ENCODE results near the gene PLA2R1. TPM values are rescaled to one million over a fixed set of nuclear protein-coding genes. Genes with fewer than 3 reads are reported as not detected.

The PLA2R1 gene
- total RNA-seq, 4 donors from 2014 or later, result 11.6 to 49.2 (median 30.5) TPM

GRCh38 chr2:159959136-159959535, 103.3 kb downstream of the PLA2R1 start:
- H3K27me3 ChIP-seq, result no peaks in the 10 kb centered on the region

GRCh38 chr2:159953136-159953823, 109.1 kb downstream of the PLA2R1 start:
- Histone ChIP-seq H3K27me3 (no peaks in the 10 kb centered on the region), H3K4me1 (no peaks in the 10 kb centered on the region), H3K36me3 (peaks cover 0 to 15% (median 0%) of the 10 kb centered on the region in 3 donors), H3K4me3 (no peak overlapping the region), H3K9me3 (no peaks in the 10 kb centered on the region), H3K27ac (no peak overlapping the region)
- DNase-seq, result no peak
- no peak for TF ChIP-seq CTCF (IDR thresholded peaks at IDR 0.05)
- TF ChIP-seq POLR2A (IDR thresholded peaks at IDR 0.05), result no peak

More at GRCh38 chr2:159959136-159959535, 103.3 kb downstream of the PLA2R1 start:
- H3K27ac ChIP-seq, result no peak overlapping the region
- H3K9me3 ChIP-seq, result no peaks in the 10 kb centered on the region
- H3K36me3 ChIP-seq, result peaks cover 0 to 15% (median 0%) of the 10 kb centered on the region in 3 donors
- no peak overlapping the region for H3K4me3 ChIP-seq
- H3K4me1 ChIP-seq, result no peaks in the 10 kb centered on the region
- DNase-seq, result no peak
- TF ChIP-seq CTCF (IDR thresholded peaks at IDR 0.05) (no peak), POLR2A (IDR thresholded peaks at IDR 0.05) (no peak)

GRCh38 chr2:159946326-159946999, 116.0 kb downstream of the PLA2R1 start:
- DNase-seq, result no peak
- Histone ChIP-seq H3K27ac (peak overlapping the region in 2 of 4 donors; percentile 23 to 26), H3K9me3 (no peaks in the 10 kb centered on the region), H3K4me1 (no peaks in the 10 kb centered on the region), H3K27me3 (no peaks in the 10 kb centered on the region), H3K36me3 (no peaks in the 10 kb centered on the region), H3K4me3 (no peak overlapping the region)
- TF ChIP-seq CTCF (IDR thresholded peaks at IDR 0.05) (no peak), POLR2A (IDR thresholded peaks at IDR 0.05) (no peak)

- Histone ChIP-seq H3K36me3 (no peaks in the 10 kb centered on the region), H3K27ac (no peak overlapping the region), H3K4me3 (no peak overlapping the region), H3K9me3 (no peaks in the 10 kb centered on the region), H3K27me3 (no peaks in the 10 kb centered on the region), H3K4me1 (no peaks in the 10 kb centered on the region)
- DNase-seq, result no peak
- no peak for TF ChIP-seq POLR2A (IDR thresholded peaks at IDR 0.05)
- TF ChIP-seq CTCF (IDR thresholded peaks at IDR 0.05), result no peak
Measured at GRCh38 chr2:159944874-159945273, 117.5 kb downstream of the PLA2R1 start.

- H3K9me3 ChIP-seq, result no peaks in the 10 kb centered on the region
- TF ChIP-seq POLR2A (IDR thresholded peaks at IDR 0.05) (no peak), CTCF (IDR thresholded peaks at IDR 0.05) (no peak)
- DNase-seq, result no peak
- H3K4me1 ChIP-seq, result no peaks in the 10 kb centered on the region
- no peaks in the 10 kb centered on the region for H3K27me3 ChIP-seq
- H3K4me3 ChIP-seq, result no peak overlapping the region
- no peaks in the 10 kb centered on the region for H3K36me3 ChIP-seq
- H3K27ac ChIP-seq, result no peak overlapping the region
Measured at GRCh38 chr2:159942146-159942545, 120.3 kb downstream of the PLA2R1 start.
